Keratinocyte (primary cell): ENCODE results near the gene UBE2J2. TPM values are rescaled to one million over a fixed set of nuclear protein-coding genes. Genes with fewer than 3 reads are reported as not detected.
"Not testable (repeated sequence)": the region's sequence is repeated elsewhere in the genome, so short reads cannot be mapped to it uniquely, and the experiment has no call there.

Experiments
- DNase-seq: peaks from one replicate; pipeline ENCODE4 v3.0.0-alpha.2; 2011; ENCODE audit warnings: low read depth, missing footprints, low spot score
- FAIRE-seq: peaks from 2 replicates; lab custom pipeline; 2011; peaks lifted over from hg19 to GRCh38; lab: Jason Lieb, UNC
- H2AFZ ChIP-seq: 2 replicates; pipeline ENCODE4 v1.6.0; 2012; ENCODE audit warnings: low read length, control low read depth, inconsistent platforms; ENCODE audit not compliant: control insufficient read depth
- H3K27ac ChIP-seq: 2 replicates; pipeline ENCODE4 v1.5.1; 2011; ENCODE audit warnings: low read length; ENCODE audit not compliant: control insufficient read depth, insufficient read depth
- H3K27me3 ChIP-seq: 3 replicates; pipeline ENCODE4 v1.6.0; 2011; ENCODE audit warnings: low read length; ENCODE audit not compliant: control insufficient read depth, insufficient read depth; ENCODE audit errors: extremely low read depth
- H3K36me3 ChIP-seq, 2 experiments: 2 replicates in 1 of 2; 3 replicates in 1 of 2; pipeline ENCODE4 v1.5.1; 2011; ENCODE audit warnings: low read length in 2 of 2, mild to moderate bottlenecking in 1 of 2; ENCODE audit not compliant: control insufficient read depth in 2 of 2, insufficient read depth in 2 of 2; ENCODE audit errors: extremely low read depth in 1 of 2
- H3K4me1 ChIP-seq: 3 replicates; pipeline ENCODE4 v1.5.1; 2011; ENCODE audit warnings: low read length; ENCODE audit not compliant: control insufficient read depth, insufficient read depth; ENCODE audit errors: extremely low read depth
- H3K4me2 ChIP-seq: 3 replicates; pipeline ENCODE4 v1.6.0; 2011; ENCODE audit warnings: low read depth, low read length; ENCODE audit not compliant: control insufficient read depth, insufficient read depth; ENCODE audit errors: extremely low read depth
- H3K4me3 ChIP-seq, 3 experiments: fragments of 200-600 bp in 1 of 3; sonication (generic) in 1 of 3; 2 replicates in 2 of 3; 3 replicates in 1 of 3; pipeline ENCODE4 v1.5.1; 2011 to 2016; ENCODE audit warnings: low read length in 3 of 3, mild to moderate bottlenecking in 3 of 3, control low read depth in 2 of 3, inconsistent platforms in 1 of 3, low read depth in 1 of 3, mixed read lengths in 1 of 3, mixed run types in 1 of 3, moderate library complexity in 1 of 3; ENCODE audit not compliant: control insufficient read depth in 2 of 3, insufficient read depth in 2 of 3; ENCODE audit errors: extremely low read depth in 1 of 3
- H3K79me2 ChIP-seq: 2 replicates; pipeline ENCODE4 v1.6.0; 2012; ENCODE audit warnings: low read length; ENCODE audit not compliant: control insufficient read depth, insufficient read depth
- H3K9ac ChIP-seq: 3 replicates; pipeline ENCODE4 v1.6.0; 2011; ENCODE audit warnings: low read length; ENCODE audit not compliant: control insufficient read depth, insufficient read depth; ENCODE audit errors: extremely low read depth
- H3K9me1 ChIP-seq: 3 replicates; pipeline ENCODE4 v1.6.0; 2011; ENCODE audit warnings: low read length; ENCODE audit not compliant: control insufficient read depth, insufficient read depth; ENCODE audit errors: extremely low read depth
- H3K9me3 ChIP-seq: 2 replicates; pipeline ENCODE4 v1.5.1; 2012; ENCODE audit warnings: low read depth, low read length; ENCODE audit not compliant: control insufficient read depth
- H4K20me1 ChIP-seq: 3 replicates; pipeline ENCODE4 v1.6.0; 2011; ENCODE audit warnings: low read length; ENCODE audit not compliant: control insufficient read depth, insufficient read depth; ENCODE audit errors: extremely low read depth
- EZH2 ChIP-seq: IDR thresholded peaks from one replicate; pipeline ENCODE4 v1.6.1; 2012; ENCODE audit warnings: inconsistent platforms, mild to moderate bottlenecking, low read length, moderate library complexity
- dilution Hi-C: fragments of 300-500 bp; cut with MboI; formaldehyde crosslinking; loops from one replicate; pipeline ENCODE4 v1.7.0; 2020; ENCODE audit warnings: low sequenced_read_pairs; ENCODE audit not compliant: extremely low pct_ligation_motif_present
- polyA plus RNA-seq, 5 experiments: library from polyadenylated mRNA; depleted of rRNA in 3 of 5; stranded (reverse) in 3 of 5; stranded (forward) in 1 of 5; unstranded in 1 of 5; fragments of >200 nt; gene quantifications; 1 replicate in 1 of 5; 2 replicates in 3 of 5; 3 replicates in 1 of 5; pipeline versions ENCODE4 v1.2.1 to v1.2.3, GENCODE V29; 2011 to 2012; ENCODE audit warnings: missing spikeins in 2 of 5, low read depth in 1 of 5, low replicate concordance in 1 of 5
- TF ChIP-seq, protein P1 (sequence below), 3 experiments: IDR thresholded peaks in 1 of 3; conservative IDR thresholded peaks in 1 of 3; optimal IDR thresholded peaks in 1 of 3; 2 replicates in 2 of 3; 3 replicates in 1 of 3; pipeline versions ENCODE3 to v1.5.1; 2011; ENCODE audit warnings: low read length in 3 of 3, mild to moderate bottlenecking in 3 of 3, moderate library complexity in 2 of 3, control low read depth in 1 of 3, inconsistent platforms in 1 of 3; ENCODE audit not compliant: insufficient read depth in 2 of 3; ENCODE audit errors: extremely low read depth in 1 of 3

The UBE2J2 gene
- polyA plus RNA-seq, 1 donor (not counting 4 experiments of a cell fraction or from before 2014, with no cell fraction given), result 27.0 TPM

DNA sequence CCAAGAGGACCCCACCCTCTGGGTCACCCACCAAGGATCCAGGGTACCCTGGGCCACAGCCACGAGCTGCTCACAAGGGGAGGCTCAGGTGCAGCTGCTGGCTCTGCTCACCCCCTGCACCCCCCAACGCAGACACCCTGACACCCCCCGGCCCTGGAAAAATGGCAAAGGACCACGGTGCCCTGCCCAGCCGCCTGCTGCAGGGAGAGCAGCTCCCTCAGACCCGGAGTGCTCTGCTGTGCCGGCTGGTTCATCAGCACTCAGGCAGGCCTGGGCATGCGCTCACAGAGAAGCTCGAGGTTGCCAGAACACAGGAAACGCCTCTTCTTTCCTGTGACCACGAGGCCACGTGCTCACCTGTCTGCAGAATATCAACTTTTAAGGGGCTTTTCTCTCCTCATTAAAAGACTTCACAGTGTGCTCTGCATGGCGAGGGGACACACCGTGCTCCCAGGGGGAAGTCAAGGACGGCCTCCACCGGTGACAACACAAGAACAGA is 22.8 kb downstream of the UBE2J2 start:
- no peaks in the 10 kb centered on the region for H4K20me1 ChIP-seq
- peaks cover 8 to 18% of the 10 kb centered on the region in 2 experiments for H3K36me3 ChIP-seq
- DNase-seq (no peak), FAIRE-seq (peak; percentile 96)
- H3K79me2 ChIP-seq, result no peaks in the 10 kb centered on the region
- peaks cover 11% of the 10 kb centered on the region for H3K27me3 ChIP-seq
- peaks cover 8% of the 10 kb centered on the region for H3K4me1 ChIP-seq
- H3K9me1 ChIP-seq, result no peaks in the 10 kb centered on the region
- H3K4me3 ChIP-seq, result peak overlapping the region in 1 of 3 experiments; percentile 39
- no peak overlapping the region for H2AFZ ChIP-seq
- H3K27ac ChIP-seq, result peak overlapping the region; percentile 2
- H3K9ac ChIP-seq, result no peak overlapping the region
- no peaks in the 10 kb centered on the region for H3K9me3 ChIP-seq
- dilution Hi-C loops, result no loop called here
- TF ChIP-seq EZH2, result no peak
- TF ChIP-seq, protein P1, sequence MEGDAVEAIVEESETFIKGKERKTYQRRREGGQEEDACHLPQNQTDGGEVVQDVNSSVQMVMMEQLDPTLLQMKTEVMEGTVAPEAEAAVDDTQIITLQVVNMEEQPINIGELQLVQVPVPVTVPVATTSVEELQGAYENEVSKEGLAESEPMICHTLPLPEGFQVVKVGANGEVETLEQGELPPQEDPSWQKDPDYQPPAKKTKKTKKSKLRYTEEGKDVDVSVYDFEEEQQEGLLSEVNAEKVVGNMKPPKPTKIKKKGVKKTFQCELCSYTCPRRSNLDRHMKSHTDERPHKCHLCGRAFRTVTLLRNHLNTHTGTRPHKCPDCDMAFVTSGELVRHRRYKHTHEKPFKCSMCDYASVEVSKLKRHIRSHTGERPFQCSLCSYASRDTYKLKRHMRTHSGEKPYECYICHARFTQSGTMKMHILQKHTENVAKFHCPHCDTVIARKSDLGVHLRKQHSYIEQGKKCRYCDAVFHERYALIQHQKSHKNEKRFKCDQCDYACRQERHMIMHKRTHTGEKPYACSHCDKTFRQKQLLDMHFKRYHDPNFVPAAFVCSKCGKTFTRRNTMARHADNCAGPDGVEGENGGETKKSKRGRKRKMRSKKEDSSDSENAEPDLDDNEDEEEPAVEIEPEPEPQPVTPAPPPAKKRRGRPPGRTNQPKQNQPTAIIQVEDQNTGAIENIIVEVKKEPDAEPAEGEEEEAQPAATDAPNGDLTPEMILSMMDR (optimal IDR thresholded peaks at IDR 0.05 in 1 of 3, IDR thresholded peaks at IDR 0.05 in 1 of 3, conservative IDR thresholded peaks at IDR 0.05 in 1 of 3; ENCODE audit: extremely low read depth in 1 of 3, insufficient read depth in 2 of 3, low read length in 3 of 3), result no peak
- H3K4me2 ChIP-seq, result peak overlapping the region; percentile 50

DNA sequence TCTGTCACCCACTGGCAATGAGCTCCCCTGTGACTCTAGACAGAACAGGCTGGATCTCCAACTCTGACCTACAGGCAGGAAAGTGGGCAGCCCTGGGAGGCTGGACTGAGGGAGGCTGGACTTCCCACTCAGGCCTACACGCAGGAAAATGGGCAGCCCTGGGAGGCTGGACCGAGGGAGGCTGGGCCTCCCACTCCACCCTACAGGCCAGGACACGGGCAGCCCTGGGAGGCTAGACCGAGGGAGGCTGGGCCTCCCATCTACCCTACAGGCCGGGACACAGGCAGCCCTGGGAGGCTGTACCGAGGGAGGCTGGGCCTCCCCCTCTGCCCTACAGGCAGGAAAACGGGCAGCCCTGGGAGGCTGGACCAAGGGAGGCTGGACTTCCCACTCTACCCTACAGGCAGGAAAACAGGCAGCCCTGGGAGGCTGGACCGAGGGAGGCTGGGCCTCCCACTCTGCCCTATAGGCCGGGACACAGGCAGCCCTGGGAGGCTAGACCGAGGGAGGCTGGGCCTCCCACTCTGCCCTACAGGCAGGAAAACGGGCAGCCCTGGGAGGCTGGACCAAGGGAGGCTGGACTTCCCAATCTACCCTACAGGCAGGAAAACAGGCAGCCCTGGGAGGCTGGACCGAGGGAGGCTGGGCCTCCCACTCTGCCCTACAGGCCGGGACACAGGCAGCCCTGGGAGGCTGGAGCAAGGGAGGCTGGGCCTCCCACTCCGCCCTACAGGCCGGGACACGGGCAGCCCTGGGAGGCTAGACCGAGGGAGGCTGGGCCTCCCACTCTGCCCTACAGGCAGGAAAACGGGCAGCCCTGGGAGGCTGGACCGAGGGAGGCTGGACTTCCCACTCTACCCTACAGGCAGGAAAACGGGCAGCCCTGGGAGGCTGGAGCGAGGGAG is 25.4 kb downstream of the UBE2J2 start:
- not testable (repeated sequence) for FAIRE-seq, H3K9ac ChIP-seq

More for the DNA sequence above, 25.4 kb downstream of the UBE2J2 start:
- H3K27ac ChIP-seq, H3K4me2 ChIP-seq, H4K20me1 ChIP-seq, DNase-seq, dilution Hi-C loops, H2AFZ ChIP-seq, H3K79me2 ChIP-seq, H3K36me3 ChIP-seq, H3K9me1 ChIP-seq, H3K4me1 ChIP-seq, H3K9me3 ChIP-seq, H3K4me3 ChIP-seq: not testable (repeated sequence)
- peaks cover 14% of the 10 kb centered on the region for H3K27me3 ChIP-seq
